WTC11 (cell line): Measurements from ENCODE around the gene TCEA2. TPM values are rescaled to one million over a fixed set of nuclear protein-coding genes. Genes with fewer than 3 reads are reported as not detected.
A peak's percentile ranks its signal among the peaks of the same experiment; 100 is the strongest.

Experiments used
- ATAC-seq: fragments of 200-7000 bp; cut with Tn5 transposase; 2 replicates; pipeline ENCODE4 v1.10.0; 2021; ENCODE audit warnings: mild to moderate bottlenecking, moderate library complexity
- CTCF ChIA-PET: fragments of 300-600 bp; sonication (Branson Sonifier 250); formaldehyde crosslinking; loops from one replicate; lab custom pipeline; 2021; ENCODE audit warnings: antibody characterized with exemption; lab: Charles Lee
- POLR2A ChIA-PET: fragments of 350-600 bp; sonication (Branson Sonifier 250); formaldehyde crosslinking; loops from one replicate; lab custom pipeline; 2021; ENCODE audit warnings: antibody characterized with exemption; lab: Charles Lee
- DNase-seq: peaks from one replicate; pipeline ENCODE4 v3.0.0; 2021; ENCODE audit warnings: low spot score
- H3K27ac Mint-ChIP-seq: 2 replicates; pipeline ENCODE4 v1.8.0; 2021; ENCODE audit warnings: mixed read lengths
- H3K27me3 Mint-ChIP-seq: 2 replicates; pipeline ENCODE4 v1.8.0; 2021; ENCODE audit warnings: low read depth, mild to moderate bottlenecking, moderate library complexity, mixed read lengths
- H3K36me3 Mint-ChIP-seq: 2 replicates; pipeline ENCODE4 v1.8.0; 2021; ENCODE audit warnings: mixed read lengths
- H3K4me1 Mint-ChIP-seq: 2 replicates; pipeline ENCODE4 v1.8.0; 2022; ENCODE audit warnings: mixed read lengths
- H3K4me3 Mint-ChIP-seq: 2 replicates; pipeline ENCODE4 v1.8.0; 2021; ENCODE audit warnings: mild to moderate bottlenecking, moderate library complexity, mixed read lengths
- H3K9me3 Mint-ChIP-seq: 2 replicates; pipeline ENCODE4 v1.8.0; 2021; ENCODE audit warnings: mixed read lengths
- ATF1 ChIP-seq: sonication (generic); formaldehyde crosslinking; IDR thresholded peaks from 2 replicates; pipeline ENCODE4 v1.8.1; 2023; ENCODE audit warnings: mild to moderate bottlenecking, moderate library complexity, missing genetic modification reagents
- CDX4 ChIP-seq: fragments of 250-450 bp; sonication (Bioruptor Pico); IDR thresholded peaks from 2 replicates; pipeline ENCODE4 v1.9.0; 2021; ENCODE audit warnings: moderate library complexity, mild to moderate bottlenecking, inconsistent platforms, borderline replicate concordance
- FOXK1 ChIP-seq: sonication (generic); formaldehyde crosslinking; IDR thresholded peaks from 2 replicates; pipeline ENCODE4 v1.8.0; 2022; ENCODE audit warnings: mild to moderate bottlenecking, moderate library complexity, missing genetic modification reagents
- GABPB1 ChIP-seq: sonication (generic); formaldehyde crosslinking; IDR thresholded peaks from 2 replicates; pipeline ENCODE4 v1.8.1; 2023; ENCODE audit warnings: mild to moderate bottlenecking, missing genetic modification reagents
- GRHL2 ChIP-seq: fragments of 250-450 bp; sonication (Bioruptor Pico); IDR thresholded peaks from 2 replicates; pipeline ENCODE4 v1.8.0; 2022; ENCODE audit warnings: mild to moderate bottlenecking, moderate library complexity; ENCODE audit not compliant: insufficient replicate concordance, severe bottlenecking
- MAX ChIP-seq: sonication (generic); formaldehyde crosslinking; IDR thresholded peaks from 2 replicates; pipeline ENCODE4 v1.8.0; 2022; ENCODE audit warnings: mild to moderate bottlenecking, missing genetic modification reagents
- NFE2L1 ChIP-seq: sonication (generic); formaldehyde crosslinking; IDR thresholded peaks from 2 replicates; pipeline ENCODE4 v1.8.1; 2023; ENCODE audit warnings: missing genetic modification reagents
- NR1H2 ChIP-seq: sonication (generic); formaldehyde crosslinking; IDR thresholded peaks from 2 replicates; pipeline ENCODE4 v1.9.0; 2021; ENCODE audit warnings: mild to moderate bottlenecking, moderate library complexity, missing genetic modification reagents
- PRDM15 ChIP-seq: sonication (generic); formaldehyde crosslinking; IDR thresholded peaks from 2 replicates; pipeline ENCODE4 v1.8.0; 2022; ENCODE audit warnings: missing genetic modification reagents
- RORB ChIP-seq: fragments of 250-450 bp; sonication (Bioruptor Pico); IDR thresholded peaks from 2 replicates; pipeline ENCODE4 v1.9.0; 2021; ENCODE audit warnings: mild to moderate bottlenecking
- SMAD4 ChIP-seq: sonication (generic); formaldehyde crosslinking; IDR thresholded peaks from 2 replicates; pipeline ENCODE4 v1.8.0; 2022; ENCODE audit warnings: mild to moderate bottlenecking, missing genetic modification reagents
- SP1 ChIP-seq: sonication (generic); formaldehyde crosslinking; conservative IDR thresholded peaks from 2 replicates; pipeline ENCODE4 v1.8.1; 2022; ENCODE audit warnings: missing genetic modification reagents
- TEAD4 ChIP-seq: sonication (generic); formaldehyde crosslinking; IDR thresholded peaks from 2 replicates; pipeline ENCODE4 v1.8.0; 2022; ENCODE audit warnings: mild to moderate bottlenecking, missing genetic modification reagents
- ZNF396 ChIP-seq: fragments of 250-450 bp; sonication (Bioruptor Pico); IDR thresholded peaks from 2 replicates; pipeline ENCODE4 v1.8.0; 2021; ENCODE audit warnings: mild to moderate bottlenecking, moderate library complexity, borderline replicate concordance
- total RNA-seq: library from RNA; stranded (reverse); gene quantifications from 3 replicates; pipeline ENCODE4 v1.2.3, GENCODE V29; 2021
- TF ChIP-seq, protein P1 (sequence below): fragments of 250-450 bp; sonication (Bioruptor Pico); IDR thresholded peaks from 2 replicates; pipeline ENCODE4 v1.8.0; 2021; ENCODE audit warnings: mild to moderate bottlenecking
- TF ChIP-seq, protein P2 (sequence below): sonication (generic); formaldehyde crosslinking; IDR thresholded peaks from 2 replicates; pipeline ENCODE4 v1.8.1; 2023; ENCODE audit warnings: mild to moderate bottlenecking, moderate library complexity, missing genetic modification reagents
- TF ChIP-seq, protein P3 (sequence below): sonication (generic); formaldehyde crosslinking; IDR thresholded peaks from 2 replicates; pipeline ENCODE4 v1.8.1; 2022; ENCODE audit warnings: low read depth, missing genetic modification reagents, borderline replicate concordance
- TF ChIP-seq, protein P4 (sequence below): sonication (generic); formaldehyde crosslinking; IDR thresholded peaks from 2 replicates; pipeline ENCODE4 v1.8.0; 2022; ENCODE audit warnings: mild to moderate bottlenecking, missing genetic modification reagents

Gene TCEA2
- total RNA-seq, 1 experiment from 2014 or later, result 55.8 TPM

DNA sequence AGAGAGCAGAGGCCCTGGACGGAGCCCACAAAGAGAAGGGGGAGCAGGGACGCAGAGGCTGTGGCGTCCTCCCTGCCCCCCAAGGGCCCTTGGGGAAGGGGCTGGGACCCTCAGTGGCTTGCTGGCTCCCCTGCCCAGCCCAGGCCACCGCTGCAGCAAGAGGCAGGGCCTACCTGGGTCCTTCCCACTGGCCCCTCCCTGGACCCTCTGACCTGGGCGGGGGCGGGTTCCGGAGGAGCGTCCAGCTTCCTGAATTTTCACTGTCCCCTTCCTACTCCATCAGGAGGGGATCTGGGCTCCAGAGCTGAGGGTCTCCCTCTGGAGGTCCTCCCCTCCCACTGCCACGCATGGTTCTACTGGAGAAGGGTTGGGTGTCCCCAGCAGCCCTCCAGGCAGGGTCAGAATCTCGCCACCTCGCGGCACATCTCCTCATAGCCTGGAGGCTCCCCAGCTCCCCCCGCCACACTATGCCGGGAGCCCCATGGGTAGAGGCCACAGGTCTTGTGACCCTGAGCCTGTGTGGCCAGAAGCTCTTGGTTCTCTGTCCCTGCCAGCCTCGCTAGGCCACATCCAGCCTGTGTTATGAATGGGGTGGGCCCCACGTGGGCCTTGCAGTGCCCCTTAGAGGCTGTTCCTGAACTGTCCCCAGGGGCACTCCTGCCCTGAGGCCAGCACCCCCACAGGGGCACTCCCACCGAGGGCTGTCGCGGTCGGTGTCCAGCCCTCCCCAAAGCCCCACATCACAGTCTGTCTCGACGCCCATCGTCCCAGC lies 12.6 kb upstream of the TCEA2 start:
- no peak for DNase-seq
- TF ChIP-seq SP1, result no peak
- TF ChIP-seq GABPB1 (CRISPR knock-in tag), result peak; percentile 20; the same call in 1 of the 2 replicates
- TF ChIP-seq CDX4 (CRISPR knock-in tag), result no peak
- TF ChIP-seq, protein P1, sequence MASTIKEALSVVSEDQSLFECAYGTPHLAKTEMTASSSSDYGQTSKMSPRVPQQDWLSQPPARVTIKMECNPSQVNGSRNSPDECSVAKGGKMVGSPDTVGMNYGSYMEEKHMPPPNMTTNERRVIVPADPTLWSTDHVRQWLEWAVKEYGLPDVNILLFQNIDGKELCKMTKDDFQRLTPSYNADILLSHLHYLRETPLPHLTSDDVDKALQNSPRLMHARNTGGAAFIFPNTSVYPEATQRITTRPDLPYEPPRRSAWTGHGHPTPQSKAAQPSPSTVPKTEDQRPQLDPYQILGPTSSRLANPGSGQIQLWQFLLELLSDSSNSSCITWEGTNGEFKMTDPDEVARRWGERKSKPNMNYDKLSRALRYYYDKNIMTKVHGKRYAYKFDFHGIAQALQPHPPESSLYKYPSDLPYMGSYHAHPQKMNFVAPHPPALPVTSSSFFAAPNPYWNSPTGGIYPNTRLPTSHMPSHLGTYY (CRISPR knock-in tag), result no peak
- no peak for TF ChIP-seq PRDM15 (CRISPR knock-in tag)
- TF ChIP-seq NR1H2 (CRISPR knock-in tag), result no peak
- TF ChIP-seq FOXK1 (CRISPR knock-in tag), result no peak
- Mint-ChIP-seq H3K36me3 (no peaks in the 10 kb centered on the region), H3K4me1 (peaks cover 24% of the 10 kb centered on the region), H3K9me3 (no peaks in the 10 kb centered on the region), H3K27ac (no peak overlapping the region), H3K27me3 (peaks cover 56% of the 10 kb centered on the region), H3K4me3 (peak overlapping the region; percentile 25; the same call in 1 of the 2 replicates)
- no peak for ATAC-seq
- POLR2A ChIA-PET, result no interaction called here
- CTCF ChIA-PET, result interaction anchor here (0.7 to 2.3 kb wide), 9 partner anchors 7 to 77 kb away, joined by 3 to 15 read pairs (median 5); partner anchors contain the start of genes LKAAEAR1, PRPF6 and TCEA2

DNA sequence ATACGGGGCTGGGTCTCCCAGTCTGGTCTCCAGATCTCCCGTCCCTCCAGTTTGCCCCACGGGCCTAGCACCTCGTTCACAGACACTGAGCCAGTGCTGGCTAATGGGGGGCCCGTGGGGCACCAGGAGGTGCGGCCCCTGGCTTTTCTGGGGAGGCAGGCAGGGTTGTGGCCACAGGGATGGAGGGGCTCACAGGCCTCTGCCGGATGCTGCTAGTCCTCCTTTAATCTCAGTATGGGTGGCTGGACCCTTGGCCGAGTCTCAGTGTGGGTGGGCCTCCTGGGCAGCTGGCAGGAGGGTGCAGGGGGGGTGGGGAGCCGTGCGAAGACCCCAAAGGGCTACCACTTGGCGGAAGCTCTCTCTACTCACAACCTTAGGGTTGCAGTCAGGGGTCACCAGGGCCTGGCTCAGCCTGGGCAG lies 12.0 kb upstream of the TCEA2 start:
- no peaks in the 10 kb centered on the region for H3K9me3 Mint-ChIP-seq
- ATAC-seq (no peak), DNase-seq (no peak)
- peaks cover 50% of the 10 kb centered on the region for H3K27me3 Mint-ChIP-seq
- peaks cover 18% of the 10 kb centered on the region for H3K4me1 Mint-ChIP-seq
- ChIA-PET POLR2A (no interaction called here), CTCF (interaction anchor here (0.8 to 2.3 kb wide), 6 partner anchors 11 to 117 kb away, joined by 3 to 15 read pairs (median 6); partner anchors contain the start of genes LKAAEAR1 and TCEA2)
- no peak for TF ChIP-seq RORB (CRISPR knock-in tag)
- no peaks in the 10 kb centered on the region for H3K36me3 Mint-ChIP-seq
- H3K4me3 Mint-ChIP-seq, result no peak overlapping the region
- H3K27ac Mint-ChIP-seq, result no peak overlapping the region

- H3K9me3 Mint-ChIP-seq, result no peaks in the 10 kb centered on the region
- H3K4me3 Mint-ChIP-seq, result no peak overlapping the region
- CTCF ChIA-PET, result interaction anchor here (0.6 to 3.4 kb wide), 5 partner anchors 12 to 141 kb away, joined by 3 to 53 read pairs (median 6); partner anchors contain the start of gene LKAAEAR1
- ATAC-seq, result no peak
- H3K4me1 Mint-ChIP-seq, result peaks cover 14% of the 10 kb centered on the region
- POLR2A ChIA-PET, result no interaction called here
- no peak overlapping the region for H3K27ac Mint-ChIP-seq
- no peak for DNase-seq
- H3K27me3 Mint-ChIP-seq, result peaks cover 43% of the 10 kb centered on the region
- no peaks in the 10 kb centered on the region for H3K36me3 Mint-ChIP-seq
- TF ChIP-seq MAX (CRISPR knock-in tag) (no peak), ATF1 (no peak), ZNF396 (CRISPR knock-in tag) (no peak), SMAD4 (CRISPR knock-in tag) (no peak), NFE2L1 (no peak), TEAD4 (CRISPR knock-in tag) (no peak), GRHL2 (CRISPR knock-in tag) (no peak)
- TF ChIP-seq, protein P2, sequence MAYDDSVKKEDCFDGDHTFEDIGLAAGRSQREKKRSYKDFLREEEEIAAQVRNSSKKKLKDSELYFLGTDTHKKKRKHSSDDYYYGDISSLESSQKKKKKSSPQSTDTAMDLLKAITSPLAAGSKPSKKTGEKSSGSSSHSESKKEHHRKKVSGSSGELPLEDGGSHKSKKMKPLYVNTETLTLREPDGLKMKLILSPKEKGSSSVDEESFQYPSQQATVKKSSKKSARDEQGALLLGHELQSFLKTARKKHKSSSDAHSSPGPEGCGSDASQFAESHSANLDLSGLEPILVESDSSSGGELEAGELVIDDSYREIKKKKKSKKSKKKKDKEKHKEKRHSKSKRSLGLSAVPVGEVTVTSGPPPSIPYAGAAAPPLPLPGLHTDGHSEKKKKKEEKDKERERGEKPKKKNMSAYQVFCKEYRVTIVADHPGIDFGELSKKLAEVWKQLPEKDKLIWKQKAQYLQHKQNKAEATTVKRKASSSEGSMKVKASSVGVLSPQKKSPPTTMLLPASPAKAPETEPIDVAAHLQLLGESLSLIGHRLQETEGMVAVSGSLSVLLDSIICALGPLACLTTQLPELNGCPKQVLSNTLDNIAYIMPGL, result no peak
- TF ChIP-seq, protein P3, sequence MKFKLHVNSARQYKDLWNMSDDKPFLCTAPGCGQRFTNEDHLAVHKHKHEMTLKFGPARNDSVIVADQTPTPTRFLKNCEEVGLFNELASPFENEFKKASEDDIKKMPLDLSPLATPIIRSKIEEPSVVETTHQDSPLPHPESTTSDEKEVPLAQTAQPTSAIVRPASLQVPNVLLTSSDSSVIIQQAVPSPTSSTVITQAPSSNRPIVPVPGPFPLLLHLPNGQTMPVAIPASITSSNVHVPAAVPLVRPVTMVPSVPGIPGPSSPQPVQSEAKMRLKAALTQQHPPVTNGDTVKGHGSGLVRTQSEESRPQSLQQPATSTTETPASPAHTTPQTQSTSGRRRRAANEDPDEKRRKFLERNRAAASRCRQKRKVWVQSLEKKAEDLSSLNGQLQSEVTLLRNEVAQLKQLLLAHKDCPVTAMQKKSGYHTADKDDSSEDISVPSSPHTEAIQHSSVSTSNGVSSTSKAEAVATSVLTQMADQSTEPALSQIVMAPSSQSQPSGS (CRISPR knock-in tag), result no peak
- TF ChIP-seq, protein P4, sequence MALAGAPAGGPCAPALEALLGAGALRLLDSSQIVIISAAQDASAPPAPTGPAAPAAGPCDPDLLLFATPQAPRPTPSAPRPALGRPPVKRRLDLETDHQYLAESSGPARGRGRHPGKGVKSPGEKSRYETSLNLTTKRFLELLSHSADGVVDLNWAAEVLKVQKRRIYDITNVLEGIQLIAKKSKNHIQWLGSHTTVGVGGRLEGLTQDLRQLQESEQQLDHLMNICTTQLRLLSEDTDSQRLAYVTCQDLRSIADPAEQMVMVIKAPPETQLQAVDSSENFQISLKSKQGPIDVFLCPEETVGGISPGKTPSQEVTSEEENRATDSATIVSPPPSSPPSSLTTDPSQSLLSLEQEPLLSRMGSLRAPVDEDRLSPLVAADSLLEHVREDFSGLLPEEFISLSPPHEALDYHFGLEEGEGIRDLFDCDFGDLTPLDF (CRISPR knock-in tag), result no peak
These were observed 11.3 kb upstream of the TCEA2 start for GRCh38 chr20:64051561-64052325.
